LHCN-M2 (cell line): ENCODE data around the gene ZDHHC20. TPM values are rescaled to one million over a fixed set of nuclear protein-coding genes. Genes with fewer than 3 reads are reported as not detected.
"Not testable (repeated sequence)": the region's sequence is repeated elsewhere in the genome, so short reads cannot be mapped to it uniquely, and the experiment has no call there.

ENCODE experiments used
- DNase-seq: peaks from one replicate; pipeline ENCODE4 v3.0.0-alpha.2; 2012; ENCODE audit warnings: low read depth
- total RNA-seq: library from RNA; depleted of rRNA; stranded (reverse); fragments of >200 nt; gene quantifications from 2 replicates; pipeline ENCODE4 v1.2.3, GENCODE V29; 2014

The ZDHHC20 gene
- total RNA-seq, 1 experiment from 2014 or later: 81.2 TPM

GRCh38 chr13:21435687-21436151, 23.4 kb downstream of the ZDHHC20 start:
- peak; percentile 89 for DNase-seq

DNA sequence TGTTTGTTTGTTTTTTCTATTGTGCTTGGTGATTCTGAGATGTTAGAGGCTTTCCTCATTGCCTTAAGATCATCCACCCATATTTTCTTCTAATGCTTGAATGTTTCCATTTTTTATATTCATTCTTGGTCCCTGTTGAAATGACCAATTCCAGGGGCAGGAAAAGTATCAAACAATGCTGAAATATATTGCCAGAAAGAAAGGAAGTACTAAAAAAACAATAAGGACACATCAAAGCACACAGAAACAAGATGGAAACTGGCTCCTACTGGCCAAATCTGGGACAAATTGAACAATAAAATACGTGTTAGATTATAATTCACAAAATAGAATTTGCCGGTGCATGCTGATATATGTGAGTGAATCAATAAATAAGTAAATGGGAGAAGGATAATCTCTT, 23.9 kb downstream of the ZDHHC20 start:
- no peak for DNase-seq

DNA sequence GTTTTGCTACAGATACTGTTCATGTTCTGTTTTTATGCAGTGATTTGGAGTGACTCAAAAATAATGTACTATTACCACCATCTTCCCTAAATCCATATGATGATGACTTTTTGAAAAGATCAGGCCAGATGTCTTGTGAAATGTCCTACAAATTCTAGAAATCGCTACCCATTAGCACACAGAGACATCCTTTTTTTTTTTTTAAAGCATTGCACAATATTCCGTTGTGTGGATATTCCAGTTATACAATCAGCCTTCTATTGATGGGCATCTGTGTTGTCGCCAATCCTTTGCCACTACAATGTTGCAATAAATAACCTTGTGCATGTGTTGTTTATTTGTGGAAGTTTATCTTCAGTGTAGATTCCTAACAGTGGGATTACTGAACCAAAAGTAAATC, 24.5 kb downstream of the ZDHHC20 start:
- DNase-seq: no peak

- DNase-seq: no peak
These were observed 29.9 kb downstream of the ZDHHC20 start for GRCh38 chr13:21429211-21429610.

- DNase-seq: no peak
These were observed 31.4 kb downstream of the ZDHHC20 start for GRCh38 chr13:21427741-21428140.

DNA sequence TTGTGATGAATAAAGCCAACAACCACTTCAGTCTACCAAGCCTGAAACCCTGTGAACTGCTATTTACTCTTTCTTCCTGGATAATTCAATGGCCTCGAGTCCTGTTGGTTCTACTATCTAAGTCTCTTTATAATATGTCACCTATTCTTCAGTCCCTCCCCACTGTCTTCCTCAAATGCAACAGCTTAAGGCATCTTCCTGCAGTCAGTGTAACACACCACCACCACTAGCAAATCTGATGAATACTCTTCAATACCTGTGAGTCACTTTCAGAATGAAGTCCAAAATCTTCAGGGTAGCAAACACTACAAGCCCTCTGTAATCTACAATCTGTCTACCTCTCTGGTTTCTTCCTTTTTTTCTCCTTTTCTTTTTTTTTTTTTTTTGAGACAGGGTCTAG, 32.9 kb downstream of the ZDHHC20 start:
- no peak for DNase-seq

GRCh38 chr13:21420706-21421105, 38.4 kb downstream of the ZDHHC20 start:
- peak; percentile 26 for DNase-seq

DNA sequence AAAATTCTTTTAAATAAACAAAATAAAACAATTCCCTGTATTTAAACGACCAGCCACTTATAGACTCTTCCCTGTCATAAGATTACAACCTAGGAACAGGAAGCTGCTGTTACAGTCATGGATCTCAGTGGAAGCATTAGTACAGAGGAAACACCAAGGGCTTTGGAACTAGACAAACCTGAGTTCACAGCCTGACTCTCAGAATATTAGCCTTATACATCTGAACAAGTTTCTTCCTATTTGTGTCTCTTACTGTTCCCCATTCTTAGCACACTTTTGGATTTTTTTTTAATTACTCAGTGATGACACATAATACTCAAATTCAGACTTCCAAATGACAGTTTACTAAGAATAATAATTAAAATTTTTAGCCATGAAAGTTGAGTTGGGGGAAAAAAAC, 46.1 kb downstream of the ZDHHC20 start:
- DNase-seq: peak; percentile 16

- DNase-seq: not testable (repeated sequence)
These were observed 48.6 kb downstream of the ZDHHC20 start for GRCh38 chr13:21410453-21410852.

GRCh38 chr13:21405309-21405708, 53.8 kb downstream of the ZDHHC20 start:
- no peak for DNase-seq

GRCh38 chr13:21402586-21403307, 56.4 kb downstream of the ZDHHC20 start:
- peak; percentile 69 for DNase-seq

DNA sequence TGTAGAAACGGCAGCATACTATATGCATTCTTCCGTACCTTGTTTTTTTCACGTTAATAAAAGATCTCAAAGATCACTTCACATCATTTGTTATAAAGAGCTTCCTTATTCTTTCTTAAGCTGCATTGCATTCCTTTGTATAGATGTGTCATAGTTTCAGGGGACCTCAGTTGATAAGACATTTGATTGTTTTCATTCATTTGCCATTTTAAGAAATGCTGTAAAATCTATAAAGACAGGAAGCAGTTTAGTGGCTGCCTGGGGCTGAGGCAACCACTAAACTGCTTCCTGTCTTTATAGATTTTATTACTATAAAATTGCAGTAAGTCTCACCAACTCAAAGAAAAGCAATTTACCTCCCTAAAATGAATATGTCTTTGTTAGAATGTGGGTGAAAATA, 59.4 kb downstream of the ZDHHC20 start:
- no peak for DNase-seq

DNA sequence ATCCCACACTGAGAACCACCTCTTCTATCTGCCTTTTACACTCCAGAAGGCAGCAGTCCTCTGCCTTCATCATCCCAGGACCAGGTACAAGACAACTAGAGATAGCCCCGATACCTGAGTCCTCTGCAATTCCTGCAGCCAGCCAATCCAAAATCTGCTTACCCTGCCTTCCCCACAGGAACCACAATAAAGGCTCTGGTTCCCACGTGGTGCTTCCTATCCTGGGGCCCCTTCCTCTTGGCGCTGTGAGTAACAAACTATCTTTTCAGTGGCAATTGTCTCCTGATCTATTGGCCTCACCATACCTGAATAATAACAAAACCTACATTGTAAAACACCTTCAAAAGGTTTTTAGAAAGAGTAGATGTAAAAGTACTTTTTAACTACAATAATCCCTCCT, 63.1 kb downstream of the ZDHHC20 start:
- no peak for DNase-seq

DNA sequence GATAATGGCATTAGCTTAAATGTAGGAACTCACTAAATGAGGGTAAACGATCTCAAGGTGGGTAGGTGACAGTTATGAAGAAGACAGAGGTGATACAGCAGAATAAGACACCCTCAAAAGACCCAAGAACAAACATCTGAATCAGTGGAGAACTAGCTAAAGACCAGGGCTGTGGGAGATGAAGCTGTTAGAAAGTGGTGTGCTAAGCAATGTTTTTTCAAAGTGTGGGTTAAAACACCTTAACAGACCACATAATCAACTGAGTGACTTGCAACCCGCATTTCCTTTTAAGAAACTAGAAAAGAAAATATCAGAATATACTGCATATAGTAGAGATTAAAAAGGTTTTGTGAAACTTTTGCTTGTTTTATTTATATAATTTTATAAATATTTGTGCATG, 70.0 kb downstream of the ZDHHC20 start:
- DNase-seq: no peak

- no peak for DNase-seq
These were observed 73.4 kb downstream of the ZDHHC20 start for GRCh38 chr13:21385710-21386109.

DNA sequence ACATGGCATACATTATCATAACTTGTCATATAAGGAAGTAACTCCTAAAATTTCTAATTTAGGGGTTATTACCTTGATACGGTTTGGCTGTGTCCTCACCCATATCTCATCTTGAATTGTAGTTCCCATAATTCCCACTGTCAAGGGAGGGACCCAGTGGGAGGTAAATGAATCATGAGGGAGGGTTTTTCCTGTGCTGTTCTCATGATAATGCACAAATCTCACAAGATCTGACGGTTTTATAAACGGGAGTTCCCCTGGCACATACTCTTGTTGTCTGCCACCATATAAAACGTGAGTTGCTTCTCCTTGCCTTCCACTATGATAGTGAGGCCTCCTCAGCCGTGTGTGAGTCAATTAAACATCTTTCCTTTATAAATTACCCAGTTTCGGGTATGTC, 76.0 kb downstream of the ZDHHC20 start:
- no peak for DNase-seq

DNA sequence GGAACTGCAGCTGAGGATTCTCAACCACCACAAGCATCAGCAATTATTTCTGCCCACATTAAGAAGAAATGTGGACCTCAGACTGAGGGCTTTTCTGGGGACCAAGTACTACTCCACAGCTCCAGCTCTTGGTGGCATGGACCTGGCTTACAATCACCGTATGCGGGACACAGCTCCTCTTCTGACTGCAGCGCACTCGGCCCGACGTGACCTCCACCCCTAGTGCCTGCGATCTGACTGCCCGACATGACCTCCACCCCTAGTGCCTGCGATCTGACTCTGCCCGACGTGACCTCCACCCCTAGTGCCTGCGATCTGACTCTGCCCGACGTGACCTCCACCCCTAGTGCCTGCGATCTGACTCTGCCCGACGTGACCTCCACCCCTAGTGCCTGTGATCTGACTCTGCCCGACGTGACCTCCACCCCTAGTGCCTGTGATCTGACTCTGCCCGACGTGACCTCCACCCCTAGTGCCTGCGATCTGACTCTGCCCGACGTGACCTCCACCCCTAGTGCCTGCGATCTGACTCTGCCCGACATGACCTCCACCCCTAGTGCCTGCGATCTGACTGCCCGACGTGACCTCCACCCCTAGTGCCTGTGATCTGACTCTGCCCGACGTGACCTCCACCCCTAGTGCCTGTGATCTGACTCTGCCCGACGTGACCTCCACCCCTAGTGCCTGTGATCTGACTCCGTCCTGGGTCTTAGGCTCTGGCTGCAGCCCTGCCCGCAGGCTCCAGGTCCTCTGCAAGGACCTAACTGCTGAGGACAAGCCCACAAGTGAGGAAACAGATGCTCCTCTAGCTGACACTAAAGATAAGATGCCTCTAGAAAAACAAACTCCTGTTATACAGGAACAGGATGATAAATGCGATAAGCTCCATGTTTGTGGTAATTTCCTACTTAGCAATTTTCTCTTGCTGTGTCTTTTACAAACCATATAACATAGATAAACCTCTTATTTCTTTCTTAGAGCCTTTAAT, 81.8 kb downstream of the ZDHHC20 start:
- DNase-seq: not testable (repeated sequence)

DNA sequence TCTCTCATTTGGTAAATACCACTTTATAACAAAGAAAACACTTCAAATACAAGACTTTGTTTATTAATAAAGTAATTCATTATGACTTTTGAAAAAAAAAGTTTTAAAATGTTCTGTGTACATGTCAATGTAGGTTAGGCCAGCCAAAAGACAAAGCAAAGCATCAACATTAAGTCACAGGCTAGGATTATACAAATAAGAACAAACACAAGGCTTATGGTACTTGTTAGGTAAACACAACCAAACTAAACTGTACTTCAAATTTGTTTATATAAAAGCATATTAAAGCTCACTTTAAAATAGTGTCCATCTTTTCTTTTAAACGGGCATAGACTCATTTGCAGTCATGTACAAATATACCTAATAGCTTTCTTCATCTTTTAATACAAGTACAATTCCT, 86.6 kb downstream of the ZDHHC20 start:
- no peak for DNase-seq

DNA sequence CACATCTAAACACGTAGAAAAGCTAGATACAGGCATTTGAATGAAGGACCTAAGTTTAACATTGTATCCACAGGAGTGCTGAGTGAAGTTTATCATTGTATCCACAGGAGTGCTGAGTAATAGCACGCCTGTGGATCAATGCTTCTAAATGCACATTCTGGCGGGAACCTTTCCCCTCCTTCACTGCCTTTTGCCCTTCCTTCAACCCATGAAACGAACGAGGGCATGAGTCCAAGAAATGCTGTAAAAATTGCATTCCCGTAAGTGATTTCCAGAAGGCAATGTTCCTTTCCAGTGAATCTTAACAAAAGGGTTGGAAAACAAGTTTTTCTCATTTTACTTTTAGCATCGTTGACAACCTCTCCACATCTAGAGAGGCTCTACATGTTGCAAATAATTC, 88.1 kb downstream of the ZDHHC20 start:
- no peak for DNase-seq

- no peak for DNase-seq
These were observed 93.5 kb downstream of the ZDHHC20 start for GRCh38 chr13:21365574-21365973.

GRCh38 chr13:21364916-21365315, 94.2 kb downstream of the ZDHHC20 start:
- no peak for DNase-seq

- no peak for DNase-seq
These were observed 94.7 kb downstream of the ZDHHC20 start for GRCh38 chr13:21364357-21364756.

DNA sequence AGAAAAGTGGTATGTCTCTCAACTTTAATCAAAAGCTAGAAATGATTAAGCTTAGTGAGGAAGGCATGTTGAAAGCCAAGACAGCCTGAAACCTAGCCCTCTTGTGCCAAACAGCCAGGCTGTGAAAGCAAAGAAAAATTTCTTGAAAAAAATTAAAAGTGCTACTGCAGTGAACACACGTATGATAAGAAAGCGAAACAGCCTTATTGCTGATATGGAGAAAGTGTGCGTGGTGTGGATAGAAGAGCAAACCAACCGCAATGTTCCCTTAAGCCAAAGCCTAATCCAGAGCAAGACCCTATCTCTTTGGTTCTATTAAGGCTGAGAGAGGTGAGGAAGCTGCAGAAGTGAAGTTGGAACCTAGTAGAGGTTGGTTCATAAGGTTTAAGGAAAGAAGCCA, 96.4 kb downstream of the ZDHHC20 start:
- DNase-seq: no peak
